Measurements from ENCODE around the gene CCDC142. TPM values are rescaled to one million over a fixed set of nuclear protein-coding genes. Genes with fewer than 3 reads are reported as not detected.
A peak's percentile ranks its signal among the peaks of the same experiment; 100 is the strongest.

Gene CCDC142
- total RNA-seq, 2 donors from 2014 or later: 28.0 to 28.3 TPM

GRCh38 chr2:74529357-74530238 is 46.8 kb upstream of the CCDC142 start, which contains the start of the genes AUP1 and HTRA2:
TSS of gene AUP1 (minus strand) at chr2:74529706. CDS start at chr2:74529629, 77 bp downstream.
TSS of gene HTRA2 (plus strand) at chr2:74529933. CDS start at chr2:74530007, 74 bp downstream.
- under 1% methylated on average over 86 of the region's 87 CpGs for WGBS
- Histone ChIP-seq H3K4me1 (replicated peaks) (peaks cover 7% of the 10 kb centered on the region), H3K36me3 (peaks cover 0 to 4% of the 10 kb centered on the region in 2 donors), H3K9me3 (no peaks in the 10 kb centered on the region), H3K27ac (peak within 1 kb of the TSS; percentile 67 to 82), H3K27me3 (replicated peaks; ENCODE audit: insufficient read depth) (no peaks in the 10 kb centered on the region), H3K4me3 (peak within 1 kb of the TSS; percentile 63 to 89)
- intact Hi-C loops (cut with DNase I): loop anchor here (1.0 to 10.0 kb wide), 2 partner anchors 46 to 55 kb away; partner anchors contain the start of gene TTC31
- peak; percentile 99 for DNase-seq (ENCODE audit: low spot score)
- TF ChIP-seq CTCF (IDR thresholded peaks at IDR 0.05): peak in 2 of 4 experiments; percentile 30 to 31
- peak; percentile 47 for TF ChIP-seq POLR2A (IDR thresholded peaks at IDR 0.05)
- peak; percentile 98 for TF ChIP-seq POLR2AphosphoS5 (IDR thresholded peaks at IDR 0.05)

- intact Hi-C loops (cut with DNase I): loop anchor here (1.0 to 10.0 kb wide), 2 partner anchors 45 to 56 kb away; partner anchors contain the start of gene TTC31
- H3K9me3 ChIP-seq: no peaks in the 10 kb centered on the region
- no peak for TF ChIP-seq POLR2A (IDR thresholded peaks at IDR 0.05)
- TF ChIP-seq CTCF (IDR thresholded peaks at IDR 0.05): no peak
- no peak for TF ChIP-seq POLR2AphosphoS5 (IDR thresholded peaks at IDR 0.05)
- H3K4me3 ChIP-seq: peak overlapping the region; percentile 63 to 89
- WGBS: 28% methylated on average over 17 of the region's 29 CpGs
- no peaks in the 10 kb centered on the region for H3K27me3 ChIP-seq (replicated peaks; ENCODE audit: insufficient read depth)
- DNase-seq (ENCODE audit: low spot score): no peak
- peaks cover 7% of the 10 kb centered on the region for H3K4me1 ChIP-seq (replicated peaks)
- H3K27ac ChIP-seq: peak overlapping the region; percentile 67 to 82
- H3K36me3 ChIP-seq: peaks cover 0 to 4% of the 10 kb centered on the region in 2 donors
Observed at GRCh38 chr2:74528600-74529356, 46.0 kb upstream of the CCDC142 start.

- 93% methylated on average over 9 of the region's 9 CpGs for WGBS
- Histone ChIP-seq H3K4me1 (replicated peaks) (peaks cover 7% of the 10 kb centered on the region), H3K27me3 (replicated peaks; ENCODE audit: insufficient read depth) (no peaks in the 10 kb centered on the region), H3K4me3 (no peak overlapping the region), H3K27ac (no peak overlapping the region), H3K9me3 (no peaks in the 10 kb centered on the region), H3K36me3 (peaks cover 0 to 4% of the 10 kb centered on the region in 2 donors)
- no peak for DNase-seq (ENCODE audit: low spot score)
- TF ChIP-seq CTCF (IDR thresholded peaks at IDR 0.05) (no peak), POLR2A (IDR thresholded peaks at IDR 0.05) (no peak), POLR2AphosphoS5 (IDR thresholded peaks at IDR 0.05) (no peak)
- intact Hi-C loops (cut with DNase I): loop anchor here (10.0 kb wide), 1 partner anchor 57 kb away; no protein-coding TSS in a partner anchor
Observed at GRCh38 chr2:74527741-74528140, 44.9 kb upstream of the CCDC142 start.

- Histone ChIP-seq H3K4me1 (replicated peaks) (peaks cover 7% of the 10 kb centered on the region), H3K36me3 (peaks cover 0 to 4% of the 10 kb centered on the region in 2 donors), H3K9me3 (no peaks in the 10 kb centered on the region), H3K27me3 (replicated peaks; ENCODE audit: insufficient read depth) (no peaks in the 10 kb centered on the region), H3K27ac (no peak overlapping the region), H3K4me3 (no peak overlapping the region)
- intact Hi-C loops (cut with DNase I): loop anchor here (10.0 kb wide), 1 partner anchor 58 kb away; no protein-coding TSS in a partner anchor
- WGBS: 98% methylated on average over 11 of the region's 11 CpGs
- no peak for DNase-seq (ENCODE audit: low spot score)
- TF ChIP-seq POLR2A (IDR thresholded peaks at IDR 0.05): no peak
- no peak for TF ChIP-seq CTCF (IDR thresholded peaks at IDR 0.05)
Observed at GRCh38 chr2:74526649-74527230, 43.9 kb upstream of the CCDC142 start.

Measured in prostate gland (tissue), 2 donors.